Cerebellar cortex (tissue), 1 donor: Measurements from ENCODE around the gene KLHL3.
"Not testable (repeated sequence)": the region's sequence is repeated elsewhere in the genome, so short reads cannot be mapped to it uniquely, and the experiment has no call there.

Experiments used
- DNase-seq: peaks from one replicate; pipeline ENCODE4 v3.0.0-alpha.2; 2015; ENCODE audit warnings: low spot score

Gene KLHL3, protein sequence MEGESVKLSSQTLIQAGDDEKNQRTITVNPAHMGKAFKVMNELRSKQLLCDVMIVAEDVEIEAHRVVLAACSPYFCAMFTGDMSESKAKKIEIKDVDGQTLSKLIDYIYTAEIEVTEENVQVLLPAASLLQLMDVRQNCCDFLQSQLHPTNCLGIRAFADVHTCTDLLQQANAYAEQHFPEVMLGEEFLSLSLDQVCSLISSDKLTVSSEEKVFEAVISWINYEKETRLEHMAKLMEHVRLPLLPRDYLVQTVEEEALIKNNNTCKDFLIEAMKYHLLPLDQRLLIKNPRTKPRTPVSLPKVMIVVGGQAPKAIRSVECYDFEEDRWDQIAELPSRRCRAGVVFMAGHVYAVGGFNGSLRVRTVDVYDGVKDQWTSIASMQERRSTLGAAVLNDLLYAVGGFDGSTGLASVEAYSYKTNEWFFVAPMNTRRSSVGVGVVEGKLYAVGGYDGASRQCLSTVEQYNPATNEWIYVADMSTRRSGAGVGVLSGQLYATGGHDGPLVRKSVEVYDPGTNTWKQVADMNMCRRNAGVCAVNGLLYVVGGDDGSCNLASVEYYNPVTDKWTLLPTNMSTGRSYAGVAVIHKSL

GRCh38 chr5:137735555-137736284 is at the start of gene KLHL3:
Gene KLHL3, minus strand, starts transcription at chr5:137736089. Its CDS starts 443 bp downstream, at chr5:137735646.
- DNase-seq, result peak; percentile 95

DNA sequence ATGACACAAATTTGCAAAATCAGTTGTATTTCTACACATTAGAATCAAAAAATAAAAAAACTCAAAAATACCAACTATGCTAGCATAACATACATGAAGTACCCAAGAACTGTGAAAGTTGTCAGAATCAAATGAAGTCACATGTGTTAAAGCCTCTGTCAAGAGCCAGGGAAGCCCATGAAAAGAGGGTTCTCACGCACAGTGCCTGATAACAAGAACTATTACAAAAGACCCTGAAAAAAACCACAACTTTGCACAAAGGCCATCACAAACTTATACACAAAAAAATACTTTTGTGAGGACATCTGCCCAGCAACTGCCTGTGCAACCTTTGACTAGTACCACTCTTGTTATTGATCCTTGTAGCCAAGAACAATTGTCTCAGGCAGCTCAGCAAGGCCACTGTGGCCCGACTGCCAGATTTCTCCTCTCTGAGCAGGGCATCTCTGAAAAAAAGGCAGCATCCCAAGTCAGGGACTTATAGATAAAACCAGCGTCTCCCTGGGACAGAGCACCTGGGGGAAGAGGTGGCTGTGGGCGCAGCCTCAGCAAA is 47.2 kb upstream of the KLHL3 start:
- DNase-seq, result no peak

GRCh38 chr5:137782055-137782454 is 46.2 kb upstream of the KLHL3 start:
- DNase-seq, result no peak

DNA sequence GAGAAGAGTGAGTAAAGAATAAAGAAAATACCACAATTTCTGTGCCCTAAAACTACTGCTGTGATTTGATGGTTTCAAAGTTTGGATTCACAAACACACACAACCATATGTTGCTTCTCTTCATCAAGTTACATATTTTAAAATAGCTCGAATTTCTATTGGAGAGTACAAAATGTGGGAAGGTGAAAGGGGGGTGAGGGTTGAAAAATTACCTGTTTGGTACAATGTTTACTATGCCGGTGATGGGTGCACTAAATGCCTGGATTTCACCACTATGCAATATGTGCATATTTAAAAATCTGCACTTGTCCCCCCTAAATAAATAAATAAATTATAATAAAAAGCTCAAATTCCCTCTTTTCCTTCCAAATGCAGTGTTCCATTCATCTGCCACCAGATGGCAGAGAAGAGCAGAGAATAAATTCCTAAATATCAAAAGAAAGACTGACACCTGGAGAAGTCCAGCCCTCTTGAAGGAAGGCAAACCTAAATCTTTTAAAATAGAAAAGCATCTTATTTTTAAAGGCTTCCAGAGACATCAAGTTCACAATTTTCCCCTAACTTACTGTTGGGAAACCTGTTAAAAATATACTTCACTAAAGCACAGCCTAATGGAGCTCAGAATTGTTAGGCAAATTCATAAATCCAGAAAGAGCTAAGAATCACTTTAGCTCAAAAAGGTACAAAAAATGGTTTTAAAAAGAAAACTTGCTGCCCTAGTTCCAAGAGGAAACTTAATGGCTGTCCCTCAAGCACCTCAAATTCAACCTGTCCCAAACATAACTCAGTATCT is 43.1 kb upstream of the KLHL3 start:
- DNase-seq, result peak; percentile 86

GRCh38 chr5:137767937-137768336 is 32.0 kb upstream of the KLHL3 start:
- DNase-seq, result not testable (repeated sequence)

- DNase-seq, result no peak
Measured at GRCh38 chr5:137761566-137761965, 25.7 kb upstream of the KLHL3 start.

- no peak for DNase-seq
Measured at GRCh38 chr5:137760719-137761516, 25.0 kb upstream of the KLHL3 start.

DNA sequence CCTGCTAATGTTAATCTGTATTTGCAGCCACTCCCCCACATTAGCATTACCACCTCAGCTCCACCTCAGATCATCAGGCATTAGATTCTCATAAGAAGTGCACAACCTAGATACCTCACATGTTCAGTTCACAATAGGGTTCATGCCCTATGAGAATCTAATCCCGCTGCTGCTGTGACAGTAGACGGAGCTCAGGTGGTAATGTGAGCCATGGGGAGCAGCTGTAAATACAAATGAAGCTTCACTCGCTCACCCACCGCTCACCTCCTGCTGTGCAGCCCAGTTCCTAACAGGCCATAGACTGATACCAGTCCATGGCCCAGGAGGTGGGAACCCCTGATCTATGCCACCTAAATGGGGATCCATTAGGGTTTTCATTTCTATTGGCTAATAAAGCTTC is 24.4 kb upstream of the KLHL3 start:
- DNase-seq, result no peak

- no peak for DNase-seq
Measured at GRCh38 chr5:137758715-137759306, 22.9 kb upstream of the KLHL3 start.

GRCh38 chr5:137758121-137758520 is 22.2 kb upstream of the KLHL3 start:
- DNase-seq, result no peak

GRCh38 chr5:137757634-137758033 is 21.7 kb upstream of the KLHL3 start:
- DNase-seq, result no peak

DNA sequence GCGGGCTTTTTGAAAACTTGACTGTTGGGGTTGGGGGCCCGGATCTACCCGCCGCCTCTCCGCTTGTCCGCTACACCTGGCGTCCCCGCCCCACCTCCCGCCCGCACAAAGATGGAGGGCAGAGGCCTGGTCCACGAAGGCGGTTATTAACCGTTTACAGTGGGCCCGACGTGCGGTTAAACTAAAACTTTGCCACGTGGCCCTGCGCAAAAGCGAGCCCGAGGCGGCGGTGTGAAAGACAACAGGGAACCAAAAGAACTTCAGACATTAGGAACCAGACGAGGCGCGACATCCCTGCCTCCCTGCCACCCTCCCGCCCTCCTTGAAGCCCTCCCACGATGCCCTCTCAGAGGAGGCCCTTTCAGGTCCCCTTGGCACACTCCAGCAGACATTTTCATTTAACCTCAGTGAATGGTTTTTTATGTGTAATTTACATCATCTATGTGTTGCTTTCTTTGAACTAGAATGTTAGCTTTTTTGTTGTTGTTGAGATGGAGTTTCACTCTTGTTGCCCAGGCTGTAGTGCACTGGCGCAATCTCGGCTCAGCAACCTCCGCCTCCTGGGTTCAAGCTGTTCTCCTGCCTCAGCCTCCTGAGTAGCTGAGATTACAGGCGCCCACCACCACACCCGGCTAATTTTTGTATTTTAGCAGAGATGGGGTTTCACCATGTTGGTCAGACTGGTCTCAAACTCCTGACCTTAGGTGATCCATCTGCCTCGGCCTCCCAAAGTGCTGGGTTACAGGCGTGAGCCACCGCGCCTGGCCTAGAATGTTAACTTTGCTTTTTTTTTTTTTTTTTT is 19.3 kb upstream of the KLHL3 start:
- no peak for DNase-seq

- DNase-seq, result peak; percentile 97
Measured at GRCh38 chr5:137754188-137754960, 18.5 kb upstream of the KLHL3 start, which contains the start of gene HNRNPA0. Gene HNRNPA0, minus strand, starts transcription at chr5:137754363. Its CDS starts 297 bp downstream, at chr5:137754066.

DNA sequence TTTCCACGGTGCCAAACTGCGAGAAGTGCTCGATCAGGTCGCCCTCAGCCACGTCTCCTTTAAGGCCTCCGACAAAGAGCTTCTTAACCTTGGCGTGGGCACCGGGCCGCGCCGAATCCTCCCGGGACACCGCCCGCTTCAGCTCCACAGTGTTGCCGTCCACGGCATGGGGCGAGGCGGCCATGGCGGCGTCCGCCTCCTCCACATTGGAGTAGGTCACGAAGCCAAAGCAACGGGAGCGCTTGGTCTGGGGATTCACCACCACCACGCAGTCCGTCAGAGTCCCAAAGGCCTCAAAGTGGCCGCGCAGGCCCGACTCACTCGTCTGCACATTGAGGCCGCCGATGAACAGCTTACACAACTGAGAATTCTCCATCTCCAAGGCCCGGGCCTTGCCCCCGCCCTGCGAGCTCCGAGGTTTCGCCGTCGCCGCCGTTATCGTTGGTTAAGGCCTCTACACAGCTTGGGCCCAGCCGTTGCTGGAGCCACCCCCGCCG is 17.9 kb upstream of the KLHL3 start:
- no peak for DNase-seq

- peak; percentile 38 for DNase-seq
Measured at GRCh38 chr5:137752905-137753690, 17.2 kb upstream of the KLHL3 start.

DNA sequence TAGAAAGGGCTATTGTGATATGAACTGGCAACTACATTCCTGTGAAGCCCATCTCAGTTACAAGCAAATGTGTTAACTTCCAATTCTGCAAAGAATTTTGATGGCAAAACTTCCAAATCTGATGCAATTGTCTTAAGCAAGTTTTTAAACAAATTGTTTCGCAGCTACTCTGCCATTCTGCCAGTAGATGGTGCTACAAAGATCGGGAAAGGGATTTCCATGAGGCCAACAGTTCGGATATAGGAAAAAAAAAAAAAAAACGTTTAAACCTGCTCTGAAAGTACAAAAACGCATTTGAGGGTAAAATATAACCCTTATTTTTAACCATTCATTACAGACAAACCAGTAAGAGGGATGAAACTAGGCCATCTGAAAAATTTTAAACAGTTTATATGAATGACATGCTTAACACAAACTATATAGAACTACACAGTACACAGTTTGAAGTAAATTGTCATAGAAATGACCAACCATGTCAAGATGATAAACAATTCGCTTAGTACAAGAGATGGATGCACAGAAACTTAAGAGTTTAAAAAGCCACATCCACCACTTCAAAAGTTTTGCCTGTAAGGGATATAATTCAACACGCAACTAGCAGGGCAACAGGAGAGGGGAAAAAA is 16.1 kb upstream of the KLHL3 start:
- peak; percentile 79 for DNase-seq

DNA sequence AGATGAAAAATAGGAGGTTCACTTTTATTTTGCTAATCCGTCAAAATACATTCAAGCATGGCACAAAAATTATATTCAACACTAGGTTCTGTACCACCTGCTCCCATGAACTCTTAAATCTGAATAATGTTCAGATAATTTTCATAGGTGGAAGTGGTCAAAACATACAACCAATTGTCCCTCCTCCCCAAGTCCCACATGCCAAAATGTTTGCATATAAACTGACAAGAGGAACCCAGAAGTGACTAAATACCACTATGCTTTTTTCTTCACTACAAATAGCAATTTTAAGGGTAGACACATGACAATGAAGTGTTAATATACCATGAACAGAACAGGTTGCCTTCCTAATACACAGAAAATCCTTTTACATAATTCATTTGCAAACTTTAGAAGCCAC is 14.5 kb upstream of the KLHL3 start:
- no peak for DNase-seq
